ENCODE measurements around the gene DNAJC15. TPM values are rescaled to one million over a fixed set of nuclear protein-coding genes. Genes with fewer than 3 reads are reported as not detected.

The DNAJC15 gene
- total and polyA plus RNA-seq, 2 of the 4 experiments (the other 2 are of a cell fraction), result 7.0 to 22.0 TPM

DNA sequence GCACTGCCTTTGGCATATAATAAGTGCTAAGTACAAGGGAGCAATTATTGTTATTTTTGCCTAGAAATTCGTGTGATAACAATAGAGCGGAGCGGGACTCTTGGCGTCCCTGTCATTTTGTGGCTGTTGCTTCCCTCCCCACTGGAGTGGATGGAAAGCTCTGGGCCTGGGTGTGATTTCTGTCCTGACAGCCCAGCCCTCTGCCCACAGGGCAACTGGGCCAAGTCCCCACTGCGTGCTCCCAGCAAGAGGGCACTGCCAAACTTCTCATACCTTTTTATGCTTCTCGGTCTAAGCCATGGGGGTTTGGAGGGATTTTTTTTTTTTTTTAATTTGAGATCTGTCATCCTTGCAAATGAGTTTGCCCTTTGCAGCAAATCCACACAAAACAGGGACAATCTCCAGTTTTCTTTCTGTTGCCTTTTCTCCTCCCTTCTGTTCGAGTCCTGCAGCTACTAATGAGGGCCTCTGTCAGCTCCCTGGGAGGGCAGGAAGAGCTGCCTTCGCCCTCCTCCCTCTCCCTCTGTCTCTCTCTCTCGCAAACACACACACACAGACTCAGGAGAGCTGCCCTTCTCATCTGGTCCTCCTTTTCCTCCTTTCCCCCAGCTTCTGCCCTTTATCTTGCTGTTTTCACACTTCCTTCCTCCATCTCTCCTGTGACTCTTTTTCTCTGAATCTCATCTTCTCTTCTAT, 103.9 kb downstream of the DNAJC15 start:
- dilution Hi-C loops (cut with HindIII; ENCODE audit: low sequenced_read_pairs, unreplicated experiment), result no loop called here
- Histone ChIP-seq H3K14ac (replicated peaks; ENCODE audit: low read depth, low read length) (0 out of 2 replicates have a peak overlapping the region, but pooled peaks have one; percentile 36), H4K91ac (ENCODE audit: insufficient read depth, low read depth, low read length) (no peak overlapping the region), H2AFZ (replicated peaks; ENCODE audit: low read length, poor library complexity) (peak overlapping the region; percentile 69), H3K36me3 (ENCODE audit: control insufficient read depth, insufficient read depth, low read length) (no peaks in the 10 kb centered on the region), H3K9me3 (ENCODE audit: control insufficient read depth, insufficient read depth, low read length) (no peaks in the 10 kb centered on the region), H2BK15ac (ENCODE audit: low read depth, low read length) (no peak overlapping the region), H4K5ac (ENCODE audit: low read depth, low read length) (no peak overlapping the region; the same call in 1 of the 2 replicates), H3K4me2 (ENCODE audit: low read depth, low read length) (no peak overlapping the region), H2AK9ac (replicated peaks; ENCODE audit: low read depth, low read length, poor library complexity) (no peak overlapping the region), H3K23ac (ENCODE audit: low read depth, low read length) (no peak overlapping the region), H2BK5ac (ENCODE audit: low read depth, low read length, poor library complexity, severe bottlenecking) (no peak overlapping the region), H2BK20ac (ENCODE audit: low read depth, low read length) (no peak overlapping the region), H3K9me1 (ENCODE audit: insufficient read depth, low read length) (peaks cover 6% of the 10 kb centered on the region; the same call in 1 of the 2 replicates), H3K9ac (ENCODE audit: low read depth, low read length) (no peak overlapping the region), H2BK120ac (ENCODE audit: low read depth, low read length) (no peak overlapping the region), H3K79me1 (ENCODE audit: low read depth in 1 of 2, low read length in 2 of 2) (no peaks in the 10 kb centered on the region), H3K4me1 (ENCODE audit: control insufficient read depth, insufficient read depth, low read length) (no peaks in the 10 kb centered on the region), H4K8ac (ENCODE audit: low read depth in 2 of 2, low read length in 2 of 2) (no peak overlapping the region), H3K56ac (ENCODE audit: extremely low read depth, insufficient read depth, low read length) (no peak overlapping the region), H3K18ac (ENCODE audit: low read depth, low read length) (no peak overlapping the region), H2AK5ac (ENCODE audit: low read depth, low read length) (no peak overlapping the region), H3K4ac (ENCODE audit: low read depth, low read length) (no peak overlapping the region), H4K20me1 (ENCODE audit: insufficient read depth, low read length) (no peaks in the 10 kb centered on the region), H3K27me3 (ENCODE audit: control insufficient read depth, insufficient read depth, low read length) (peaks cover 4% of the 10 kb centered on the region), H3K27ac (ENCODE audit: insufficient read depth, low read length) (no peak overlapping the region), H3K4me3 (ENCODE audit: insufficient read depth, low read depth, low read length) (no peak overlapping the region)
- CTCF ChIA-PET, result interaction anchor here (0.7 kb wide), 1 partner anchor 138 kb away, joined by 3 read pairs; no protein-coding TSS in a partner anchor
- POLR2A ChIA-PET (ENCODE audit: unreplicated experiment), result no interaction called here
- intact Hi-C loops (cut with micrococcal nuclease), result no loop called here
- TF ChIP-seq FOS (IDR thresholded peaks at IDR 0.05; ENCODE audit: low read depth, low read length), result no peak
- TF ChIP-seq POLR2A (IDR thresholded peaks at IDR 0.05; ENCODE audit: low read depth, low read length), result no peak
- TF ChIP-seq, protein P1, sequence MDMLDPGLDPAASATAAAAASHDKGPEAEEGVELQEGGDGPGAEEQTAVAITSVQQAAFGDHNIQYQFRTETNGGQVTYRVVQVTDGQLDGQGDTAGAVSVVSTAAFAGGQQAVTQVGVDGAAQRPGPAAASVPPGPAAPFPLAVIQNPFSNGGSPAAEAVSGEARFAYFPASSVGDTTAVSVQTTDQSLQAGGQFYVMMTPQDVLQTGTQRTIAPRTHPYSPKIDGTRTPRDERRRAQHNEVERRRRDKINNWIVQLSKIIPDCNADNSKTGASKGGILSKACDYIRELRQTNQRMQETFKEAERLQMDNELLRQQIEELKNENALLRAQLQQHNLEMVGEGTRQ (IDR thresholded peaks at IDR 0.05; ENCODE audit: low read depth, low read length), result no peak
- WGBS, 2 experiments (ENCODE audit: extremely low coverage in 2 of 2, insufficient read length in 1 of 2), result 63% methylated on average over 4 of the region's 9 CpGs; no CpG with 5 or more reads in 1 of the 2 experiments
- no TSS peak for BruUV-seq (replicated peaks)
- DNase-seq (no peak), ATAC-seq (ENCODE audit: low read depth) (peak; percentile 35; the same call in 1 of the 2 replicates)
- in situ Hi-C loops (cut with MboI; ENCODE audit: low sequenced_read_pairs), result no loop called here
